Loucy (cell line): Measurements from ENCODE around the gene SPPL3.

Source experiments
- H2AFZ ChIP-seq: fragments of 200-600 bp; sonication (generic); 2 replicates; pipeline ENCODE4 v1.6.0; 2016; ENCODE audit warnings: antibody characterized with exemption, mild to moderate bottlenecking, low read length, moderate library complexity
- H3F3A ChIP-seq: fragments of 200-600 bp; 2 replicates; pipeline ENCODE4 v1.6.0; 2016; ENCODE audit warnings: antibody characterized with exemption, low read depth, mild to moderate bottlenecking
- H3K27me3 ChIP-seq: fragments of 200-600 bp; sonication (generic); 2 replicates; pipeline ENCODE4 v1.6.1; 2014; ENCODE audit warnings: low read length, mild to moderate bottlenecking; ENCODE audit not compliant: insufficient read depth, poor library complexity, severe bottlenecking
- H3K36me3 ChIP-seq: fragments of 200-600 bp; sonication (generic); 2 replicates; pipeline ENCODE4 v1.6.1; 2016; ENCODE audit warnings: low read length; ENCODE audit not compliant: insufficient read depth
- H3K4me1 ChIP-seq: fragments of 200-600 bp; sonication (generic); 2 replicates; pipeline ENCODE4 v1.5.1; 2014; ENCODE audit warnings: low read length, mild to moderate bottlenecking; ENCODE audit not compliant: insufficient read depth, poor library complexity, severe bottlenecking
- H3K4me2 ChIP-seq: fragments of 200-600 bp; sonication (generic); 2 replicates; pipeline ENCODE4 v1.6.0; 2014; ENCODE audit warnings: antibody characterized with exemption, low read length, low read depth, mild to moderate bottlenecking; ENCODE audit not compliant: poor library complexity, severe bottlenecking
- H3K4me3 ChIP-seq: fragments of 200-600 bp; sonication (generic); 2 replicates; pipeline ENCODE4 v1.5.1; 2014; ENCODE audit warnings: low read length, mild to moderate bottlenecking, mixed read lengths; ENCODE audit not compliant: poor library complexity, severe bottlenecking
- H3K79me2 ChIP-seq: fragments of 200-600 bp; sonication (generic); 2 replicates; pipeline ENCODE4 v1.6.1; 2014; ENCODE audit warnings: low read length; ENCODE audit not compliant: insufficient read depth
- H3K9ac ChIP-seq: fragments of 200-600 bp; sonication (generic); 2 replicates; pipeline ENCODE4 v1.6.0; 2014; ENCODE audit warnings: mild to moderate bottlenecking, low read depth, low read length, moderate library complexity; ENCODE audit not compliant: poor library complexity, severe bottlenecking
- H3K9me2 ChIP-seq: fragments of 200-600 bp; sonication (generic); replicated peaks from 2 replicates; pipeline ENCODE4 v1.6.1; 2016; ENCODE audit warnings: low read depth, low read length, mixed read lengths
- H3K9me3 ChIP-seq: fragments of 200-600 bp; sonication (generic); 2 replicates; pipeline ENCODE4 v1.6.1; 2014; ENCODE audit warnings: mild to moderate bottlenecking, antibody characterized with exemption, low read length, low read depth; ENCODE audit not compliant: insufficient read depth
- H4K20me1 ChIP-seq: fragments of 200-600 bp; sonication (generic); 2 replicates; pipeline ENCODE4 v1.6.0; 2014; ENCODE audit warnings: antibody characterized with exemption, low read length, mild to moderate bottlenecking; ENCODE audit not compliant: insufficient read depth, poor library complexity, severe bottlenecking
- CTCF ChIP-seq: fragments of 200-600 bp; sonication (generic); conservative IDR thresholded peaks from 2 replicates; pipeline ENCODE4 v1.5.1; 2014; ENCODE audit warnings: mild to moderate bottlenecking, antibody characterized with exemption, low read length
- EZH2phosphoT487 ChIP-seq: fragments of 200-600 bp; IDR thresholded peaks from 2 replicates; pipeline ENCODE4 v1.6.1; 2018; ENCODE audit warnings: antibody characterized with exemption, mild to moderate bottlenecking, moderate library complexity, borderline replicate concordance

SPPL3 gene

DNA sequence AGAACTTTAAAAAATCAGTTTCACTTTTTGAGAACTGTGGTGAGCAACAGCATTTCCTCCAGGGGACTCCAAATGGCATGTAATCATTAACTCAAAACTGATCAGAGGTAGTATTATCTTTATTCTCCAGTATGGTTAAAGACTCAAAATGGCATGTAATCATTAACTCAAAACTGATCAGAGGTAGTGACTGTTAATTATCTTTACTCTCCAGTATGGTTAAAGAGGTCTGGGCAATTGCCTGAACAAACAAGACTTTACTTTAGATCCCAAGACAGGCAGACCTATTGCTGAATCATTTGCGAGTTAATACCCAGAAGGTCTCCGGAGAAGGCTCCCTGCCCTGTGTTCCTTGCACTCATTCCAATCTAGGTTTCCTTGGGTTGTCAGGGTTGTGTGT lies 185.1 kb downstream of the SPPL3 start:
- TF ChIP-seq CTCF, result no peak
- no peak for TF ChIP-seq EZH2phosphoT487
- no peak overlapping the region for H3K9ac ChIP-seq
- peaks cover 14% of the 10 kb centered on the region; the same call in 1 of the 2 replicates for H3K36me3 ChIP-seq

GRCh38 chr12:120718055-120718454 lies 186.1 kb downstream of the SPPL3 start:
- H2AFZ ChIP-seq, result no peak overlapping the region
- H3K36me3 ChIP-seq, result peaks cover 14% of the 10 kb centered on the region; the same call in 1 of the 2 replicates
- no peaks in the 10 kb centered on the region for H4K20me1 ChIP-seq

More for the DNA sequence above, 185.1 kb downstream of the SPPL3 start:
- Histone ChIP-seq H3K4me2 (no peak overlapping the region), H3K4me1 (peaks cover 3% of the 10 kb centered on the region), H3K4me3 (no peak overlapping the region), H3F3A (no peaks in the 10 kb centered on the region), H3K9me2 (no peaks in the 10 kb centered on the region), H2AFZ (no peak overlapping the region), H3K9me3 (no peaks in the 10 kb centered on the region), H4K20me1 (no peaks in the 10 kb centered on the region), H3K27me3 (no peaks in the 10 kb centered on the region), H3K79me2 (no peaks in the 10 kb centered on the region; the same call in 1 of the 2 replicates)

DNA sequence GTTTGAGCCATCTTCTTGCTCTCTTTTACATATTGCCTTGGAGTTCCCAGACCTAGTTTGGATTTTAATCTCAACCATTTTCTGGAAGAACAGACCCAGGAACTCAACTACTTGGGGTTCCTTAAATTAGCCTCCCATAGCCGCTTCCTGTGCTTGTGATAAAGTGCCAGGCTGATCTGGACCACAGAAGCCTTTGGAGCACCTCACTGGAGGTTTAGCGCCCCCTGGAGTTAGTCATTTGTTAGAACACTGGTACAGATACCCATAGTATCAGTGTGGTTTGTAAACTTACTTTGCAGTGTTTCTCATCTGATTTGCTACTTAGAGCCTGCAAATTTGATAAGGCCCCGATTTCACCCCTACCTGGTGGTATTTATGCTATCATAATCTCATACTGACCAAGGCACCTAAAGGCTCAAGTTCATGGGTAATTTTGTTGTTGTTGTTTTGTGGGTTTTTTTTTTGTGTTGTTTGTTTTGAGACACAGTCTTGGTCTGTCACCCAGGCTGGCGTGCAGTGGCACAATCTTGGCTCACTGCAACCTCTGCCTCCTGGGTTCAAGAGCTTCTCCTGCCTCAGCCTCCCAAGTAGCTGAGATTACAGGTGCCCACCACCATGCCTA lies 190.2 kb downstream of the SPPL3 start:
- no peaks in the 10 kb centered on the region for H3K27me3 ChIP-seq

More at GRCh38 chr12:120718055-120718454, 186.1 kb downstream of the SPPL3 start:
- no peak overlapping the region for H3K4me3 ChIP-seq
- H3K4me1 ChIP-seq, result peaks cover 11% of the 10 kb centered on the region
- H3K27me3 ChIP-seq, result no peaks in the 10 kb centered on the region
- peaks cover 4% of the 10 kb centered on the region; the same call in 1 of the 2 replicates for H3K79me2 ChIP-seq
- H3K9me2 ChIP-seq, result no peaks in the 10 kb centered on the region
- H3K9ac ChIP-seq, result no peak overlapping the region
- H3F3A ChIP-seq, result no peaks in the 10 kb centered on the region
- TF ChIP-seq EZH2phosphoT487 (no peak), CTCF (no peak)
- H3K4me2 ChIP-seq, result no peak overlapping the region
- H3K9me3 ChIP-seq, result no peaks in the 10 kb centered on the region

More for the DNA sequence above, 190.2 kb downstream of the SPPL3 start:
- H3K9me3 ChIP-seq, result no peaks in the 10 kb centered on the region
- no peak overlapping the region for H3K9ac ChIP-seq
- H3F3A ChIP-seq, result peaks cover 12% of the 10 kb centered on the region; the same call in 1 of the 2 replicates
- no peaks in the 10 kb centered on the region for H4K20me1 ChIP-seq
- H3K4me1 ChIP-seq, result peaks cover 33% of the 10 kb centered on the region
- TF ChIP-seq CTCF, result peak; percentile 90
- TF ChIP-seq EZH2phosphoT487, result no peak
- peaks cover 11% of the 10 kb centered on the region; the same call in 1 of the 2 replicates for H3K36me3 ChIP-seq
- H2AFZ ChIP-seq, result no peak overlapping the region
- peak overlapping the region; percentile 34 for H3K4me2 ChIP-seq
- H3K79me2 ChIP-seq, result peaks cover 29% of the 10 kb centered on the region
- H3K4me3 ChIP-seq, result no peak overlapping the region
- H3K9me2 ChIP-seq, result no peaks in the 10 kb centered on the region
